ENCODE measurements around the gene SGSM2.

SGSM2 gene

DNA sequence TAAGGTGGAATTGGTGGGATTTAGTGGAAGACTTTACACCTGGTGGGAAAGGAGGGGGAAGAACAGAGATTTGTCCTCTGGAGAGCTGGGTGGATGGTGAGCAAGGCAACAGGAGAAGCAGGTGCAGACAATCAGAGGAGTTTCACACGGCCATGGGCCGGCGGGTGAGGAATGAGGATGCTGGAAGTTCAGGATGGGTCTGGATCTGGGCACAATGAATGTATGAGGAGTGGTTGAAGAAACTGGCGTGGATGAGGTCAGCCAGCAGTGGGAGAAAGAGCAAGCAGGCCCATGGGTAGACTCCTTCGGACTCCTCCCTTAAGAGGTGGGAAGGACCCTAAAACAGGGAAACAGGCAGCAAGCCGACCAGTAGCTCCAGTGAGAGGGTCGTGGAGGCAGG lies 73.7 kb downstream of the SGSM2 start:
- no peaks in the 10 kb centered on the region for H3K9me3 Mint-ChIP-seq
- TF ChIP-seq, protein P1, sequence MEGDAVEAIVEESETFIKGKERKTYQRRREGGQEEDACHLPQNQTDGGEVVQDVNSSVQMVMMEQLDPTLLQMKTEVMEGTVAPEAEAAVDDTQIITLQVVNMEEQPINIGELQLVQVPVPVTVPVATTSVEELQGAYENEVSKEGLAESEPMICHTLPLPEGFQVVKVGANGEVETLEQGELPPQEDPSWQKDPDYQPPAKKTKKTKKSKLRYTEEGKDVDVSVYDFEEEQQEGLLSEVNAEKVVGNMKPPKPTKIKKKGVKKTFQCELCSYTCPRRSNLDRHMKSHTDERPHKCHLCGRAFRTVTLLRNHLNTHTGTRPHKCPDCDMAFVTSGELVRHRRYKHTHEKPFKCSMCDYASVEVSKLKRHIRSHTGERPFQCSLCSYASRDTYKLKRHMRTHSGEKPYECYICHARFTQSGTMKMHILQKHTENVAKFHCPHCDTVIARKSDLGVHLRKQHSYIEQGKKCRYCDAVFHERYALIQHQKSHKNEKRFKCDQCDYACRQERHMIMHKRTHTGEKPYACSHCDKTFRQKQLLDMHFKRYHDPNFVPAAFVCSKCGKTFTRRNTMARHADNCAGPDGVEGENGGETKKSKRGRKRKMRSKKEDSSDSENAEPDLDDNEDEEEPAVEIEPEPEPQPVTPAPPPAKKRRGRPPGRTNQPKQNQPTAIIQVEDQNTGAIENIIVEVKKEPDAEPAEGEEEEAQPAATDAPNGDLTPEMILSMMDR (IDR thresholded peaks at IDR 0.05): no peak
- H3K27ac Mint-ChIP-seq: peak overlapping the region; percentile 3
- H3K4me3 Mint-ChIP-seq: no peak overlapping the region
- no peaks in the 10 kb centered on the region for H3K27me3 Mint-ChIP-seq (ENCODE audit: low read depth, poor library complexity)
- peaks cover 16% of the 10 kb centered on the region for H3K4me1 Mint-ChIP-seq
- peaks cover 22% of the 10 kb centered on the region for H3K36me3 Mint-ChIP-seq (ENCODE audit: low read depth)
- DNase-seq: no peak

DNA sequence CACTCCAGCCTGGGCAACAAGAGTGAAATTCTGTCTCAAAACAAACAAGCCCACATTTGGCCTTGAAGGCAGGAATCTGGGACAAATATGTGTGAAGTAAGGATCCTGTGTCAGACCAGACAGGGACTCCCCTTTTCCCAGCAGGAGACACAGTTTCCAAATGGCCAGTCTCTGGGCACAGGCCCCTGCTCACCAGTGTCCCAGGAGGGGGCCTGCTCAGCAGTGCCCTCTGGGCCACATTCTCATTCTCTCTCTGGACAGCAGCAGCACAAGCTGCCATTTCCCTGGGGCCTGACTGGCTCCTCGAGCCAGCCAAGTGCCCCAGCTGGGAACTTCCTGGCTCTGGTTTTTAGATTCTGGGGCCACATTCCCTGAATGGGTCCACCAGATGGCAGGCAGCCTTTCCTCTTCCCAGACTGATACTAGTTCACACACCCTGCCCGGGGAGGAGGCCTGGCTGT lies 75.3 kb downstream of the SGSM2 start:
- Mint-ChIP-seq H3K27ac (peak overlapping the region; percentile 92), H3K4me1 (peaks cover 12% of the 10 kb centered on the region), H3K9me3 (no peaks in the 10 kb centered on the region), H3K27me3 (ENCODE audit: low read depth, poor library complexity) (no peaks in the 10 kb centered on the region), H3K36me3 (ENCODE audit: low read depth) (peaks cover 26% of the 10 kb centered on the region), H3K4me3 (no peak overlapping the region)
- no peak for DNase-seq
- TF ChIP-seq, protein P1 (IDR thresholded peaks at IDR 0.05): no peak

DNA sequence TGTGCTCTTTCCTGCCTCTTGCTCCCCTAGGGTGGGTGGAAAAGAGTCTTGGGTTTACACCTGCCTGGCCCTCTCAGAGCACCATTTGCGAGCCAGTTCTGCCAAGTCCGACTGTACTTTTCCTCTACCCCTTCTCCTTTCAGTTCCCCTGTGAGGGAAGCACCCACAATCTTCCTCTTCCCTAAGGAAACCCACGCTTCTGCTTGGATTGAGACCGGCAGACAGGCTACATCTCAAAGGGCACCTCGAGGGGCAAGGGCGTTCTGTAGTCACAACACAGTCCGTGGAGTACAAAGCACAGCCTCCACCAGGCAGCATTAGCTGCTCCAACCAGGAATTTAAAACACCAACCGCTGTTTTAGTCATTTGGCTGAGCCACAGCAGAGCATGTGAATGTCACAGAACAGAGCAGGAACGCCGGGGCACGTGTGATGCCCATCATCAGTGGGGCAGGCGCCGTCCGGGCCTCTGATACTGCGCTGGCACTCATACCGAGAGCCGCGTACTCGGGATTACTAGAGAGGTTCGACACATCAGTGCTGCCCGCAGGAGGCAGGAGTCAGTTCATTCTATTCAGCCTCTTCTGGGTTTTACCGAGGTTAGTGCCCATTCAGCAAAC lies 77.3 kb downstream of the SGSM2 start:
- no peaks in the 10 kb centered on the region for H3K9me3 Mint-ChIP-seq
- no peak overlapping the region for H3K4me3 Mint-ChIP-seq
- DNase-seq: no peak
- peaks cover 22% of the 10 kb centered on the region for H3K4me1 Mint-ChIP-seq
- H3K27ac Mint-ChIP-seq: no peak overlapping the region
- TF ChIP-seq, protein P1 (IDR thresholded peaks at IDR 0.05): no peak
- H3K36me3 Mint-ChIP-seq (ENCODE audit: low read depth): peaks cover 35% of the 10 kb centered on the region
- H3K27me3 Mint-ChIP-seq (ENCODE audit: low read depth, poor library complexity): no peaks in the 10 kb centered on the region

- Mint-ChIP-seq H3K27ac (peak overlapping the region; percentile 83), H3K4me1 (peaks cover 28% of the 10 kb centered on the region), H3K9me3 (no peaks in the 10 kb centered on the region), H3K36me3 (ENCODE audit: low read depth) (peaks cover 39% of the 10 kb centered on the region), H3K27me3 (ENCODE audit: low read depth, poor library complexity) (no peaks in the 10 kb centered on the region), H3K4me3 (no peak overlapping the region)
- no peak for DNase-seq
- TF ChIP-seq, protein P1 (IDR thresholded peaks at IDR 0.05): no peak
Measured at GRCh38 chr17:2415081-2415480, 77.8 kb downstream of the SGSM2 start.

- Mint-ChIP-seq H3K36me3 (ENCODE audit: low read depth) (peaks cover 40% of the 10 kb centered on the region), H3K4me3 (no peak overlapping the region), H3K4me1 (peaks cover 38% of the 10 kb centered on the region), H3K9me3 (no peaks in the 10 kb centered on the region), H3K27ac (peak overlapping the region; percentile 97), H3K27me3 (ENCODE audit: low read depth, poor library complexity) (no peaks in the 10 kb centered on the region)
- TF ChIP-seq, protein P1 (IDR thresholded peaks at IDR 0.05): peak; percentile 99
- peak; percentile 94 for DNase-seq
Measured at GRCh38 chr17:2416010-2416734, 78.9 kb downstream of the SGSM2 start.

All from nephron progenitor cell (in vitro differentiated cells).